ENCODE data around the gene SLC35B2.
"Not testable (repeated sequence)": the region's sequence is repeated elsewhere in the genome, so short reads cannot be mapped to it uniquely, and the experiment has no call there.

The SLC35B2 gene

DNA sequence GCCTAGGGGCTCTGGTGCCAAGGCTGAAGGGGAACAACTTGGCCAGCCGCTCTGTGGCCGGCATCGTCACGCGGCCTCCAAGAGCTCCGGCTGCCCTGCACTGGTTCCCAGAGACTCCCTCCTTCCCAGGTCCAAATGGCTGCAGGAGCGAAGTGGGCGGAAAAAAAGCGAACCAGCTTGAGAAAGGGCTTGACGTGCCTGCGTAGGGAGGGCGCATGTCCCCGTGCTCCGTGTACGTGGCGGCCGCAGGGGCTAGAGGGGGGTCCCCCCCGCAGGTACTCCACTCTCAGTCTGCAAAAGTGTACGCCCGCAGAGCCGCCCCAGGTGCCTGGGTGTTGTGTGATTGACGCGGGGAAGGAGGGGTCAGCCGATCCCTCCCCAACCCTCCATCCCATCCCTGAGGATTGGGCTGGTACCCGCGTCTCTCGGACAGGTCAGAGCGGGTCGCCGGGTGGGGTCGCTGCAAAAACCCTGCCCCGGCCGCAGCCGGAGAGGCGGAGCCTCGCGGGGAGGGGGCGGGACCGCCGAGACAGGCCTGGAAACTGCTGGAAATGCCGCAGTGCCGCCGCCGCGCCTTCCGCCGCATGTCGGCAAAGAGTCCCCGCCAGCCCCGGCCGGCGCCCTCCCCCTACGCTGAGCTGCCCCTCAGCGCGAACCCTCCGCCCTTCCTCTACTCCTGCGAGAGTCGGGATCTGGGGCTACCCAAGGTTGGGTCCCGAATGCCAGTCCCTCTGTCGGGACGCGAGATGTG is 11.2 kb downstream of the SLC35B2 start:
- peak overlapping the region; percentile 98 for H3K27ac Mint-ChIP-seq
- H3K36me3 Mint-ChIP-seq (ENCODE audit: low read depth) = peaks cover 37% of the 10 kb centered on the region
- H3K4me1 Mint-ChIP-seq (ENCODE audit: low read depth) = peaks cover 25% of the 10 kb centered on the region
- H3K4me3 Mint-ChIP-seq = peak overlapping the region; percentile 96
- H3K9me3 Mint-ChIP-seq = no peaks in the 10 kb centered on the region
- no peaks in the 10 kb centered on the region for H3K27me3 Mint-ChIP-seq (ENCODE audit: low read depth)

- Mint-ChIP-seq H3K4me1 (ENCODE audit: low read depth) (peaks cover 25% of the 10 kb centered on the region), H3K9me3 (no peaks in the 10 kb centered on the region), H3K36me3 (ENCODE audit: low read depth) (peaks cover 31% of the 10 kb centered on the region), H3K27ac (peak overlapping the region; percentile 98), H3K27me3 (ENCODE audit: low read depth) (no peaks in the 10 kb centered on the region), H3K4me3 (peak overlapping the region; percentile 96)
Observed at GRCh38 chr6:44245391-44245911, 11.9 kb downstream of the SLC35B2 start.

DNA sequence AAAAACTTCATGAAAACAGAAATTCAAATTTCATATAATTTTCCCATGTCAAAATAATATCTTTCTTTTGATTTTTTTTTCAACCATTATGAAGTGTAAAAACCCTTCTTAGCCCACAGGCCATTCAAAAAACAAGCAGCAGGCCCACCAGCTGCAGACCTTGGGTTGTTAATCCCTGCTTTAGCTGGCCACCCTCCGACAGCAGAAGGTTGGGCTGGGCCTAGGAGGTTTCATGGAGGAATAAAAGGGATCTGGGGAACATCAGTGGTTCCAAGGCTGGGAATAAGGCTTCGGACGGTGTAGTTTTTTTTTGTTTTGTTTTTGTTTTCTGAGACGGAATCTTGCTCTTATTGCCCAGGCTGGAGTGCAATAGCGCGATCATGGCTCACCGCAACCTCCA is 14.0 kb downstream of the SLC35B2 start:
- no peaks in the 10 kb centered on the region for H3K9me3 Mint-ChIP-seq
- no peak overlapping the region for H3K27ac Mint-ChIP-seq
- peaks cover 12% of the 10 kb centered on the region for H3K4me1 Mint-ChIP-seq (ENCODE audit: low read depth)
- H3K36me3 Mint-ChIP-seq (ENCODE audit: low read depth) = peaks cover 12% of the 10 kb centered on the region
- H3K27me3 Mint-ChIP-seq (ENCODE audit: low read depth) = no peaks in the 10 kb centered on the region
- no peak overlapping the region for H3K4me3 Mint-ChIP-seq

- H3K4me1 Mint-ChIP-seq (ENCODE audit: low read depth) = peaks cover 12% of the 10 kb centered on the region
- no peaks in the 10 kb centered on the region for H3K36me3 Mint-ChIP-seq (ENCODE audit: low read depth)
Observed at GRCh38 chr6:44238687-44239350, 18.5 kb downstream of the SLC35B2 start.

GRCh38 chr6:44237813-44238433 is 19.4 kb downstream of the SLC35B2 start:
- H3K36me3 Mint-ChIP-seq (ENCODE audit: low read depth) = peaks cover 1% of the 10 kb centered on the region
- peaks cover 18% of the 10 kb centered on the region for H3K4me1 Mint-ChIP-seq (ENCODE audit: low read depth)
- H3K4me3 Mint-ChIP-seq = peak overlapping the region; percentile 89
- no peaks in the 10 kb centered on the region for H3K27me3 Mint-ChIP-seq (ENCODE audit: low read depth)
- H3K27ac Mint-ChIP-seq = peak overlapping the region; percentile 95
- no peaks in the 10 kb centered on the region for H3K9me3 Mint-ChIP-seq

More at GRCh38 chr6:44238687-44239350, 18.5 kb downstream of the SLC35B2 start:
- Mint-ChIP-seq H3K9me3 (no peaks in the 10 kb centered on the region), H3K27me3 (ENCODE audit: low read depth) (no peaks in the 10 kb centered on the region), H3K27ac (peak overlapping the region; percentile 73), H3K4me3 (peak overlapping the region; percentile 89)

GRCh38 chr6:44237021-44237812 is 20.1 kb downstream of the SLC35B2 start:
- Mint-ChIP-seq H3K36me3 (ENCODE audit: low read depth) (peaks cover 5% of the 10 kb centered on the region), H3K27ac (peak overlapping the region; percentile 95), H3K4me1 (ENCODE audit: low read depth) (peaks cover 19% of the 10 kb centered on the region), H3K4me3 (peak overlapping the region; percentile 89), H3K9me3 (no peaks in the 10 kb centered on the region), H3K27me3 (ENCODE audit: low read depth) (no peaks in the 10 kb centered on the region)

GRCh38 chr6:44235891-44236516 is 21.3 kb downstream of the SLC35B2 start:
- Mint-ChIP-seq H3K27me3 (ENCODE audit: low read depth) (no peaks in the 10 kb centered on the region), H3K27ac (no peak overlapping the region), H3K4me1 (ENCODE audit: low read depth) (peaks cover 19% of the 10 kb centered on the region), H3K4me3 (no peak overlapping the region), H3K36me3 (ENCODE audit: low read depth) (peaks cover 6% of the 10 kb centered on the region), H3K9me3 (no peaks in the 10 kb centered on the region)

- no peaks in the 10 kb centered on the region for H3K9me3 Mint-ChIP-seq
Observed at GRCh38 chr6:44235269-44235668, 22.1 kb downstream of the SLC35B2 start.

DNA sequence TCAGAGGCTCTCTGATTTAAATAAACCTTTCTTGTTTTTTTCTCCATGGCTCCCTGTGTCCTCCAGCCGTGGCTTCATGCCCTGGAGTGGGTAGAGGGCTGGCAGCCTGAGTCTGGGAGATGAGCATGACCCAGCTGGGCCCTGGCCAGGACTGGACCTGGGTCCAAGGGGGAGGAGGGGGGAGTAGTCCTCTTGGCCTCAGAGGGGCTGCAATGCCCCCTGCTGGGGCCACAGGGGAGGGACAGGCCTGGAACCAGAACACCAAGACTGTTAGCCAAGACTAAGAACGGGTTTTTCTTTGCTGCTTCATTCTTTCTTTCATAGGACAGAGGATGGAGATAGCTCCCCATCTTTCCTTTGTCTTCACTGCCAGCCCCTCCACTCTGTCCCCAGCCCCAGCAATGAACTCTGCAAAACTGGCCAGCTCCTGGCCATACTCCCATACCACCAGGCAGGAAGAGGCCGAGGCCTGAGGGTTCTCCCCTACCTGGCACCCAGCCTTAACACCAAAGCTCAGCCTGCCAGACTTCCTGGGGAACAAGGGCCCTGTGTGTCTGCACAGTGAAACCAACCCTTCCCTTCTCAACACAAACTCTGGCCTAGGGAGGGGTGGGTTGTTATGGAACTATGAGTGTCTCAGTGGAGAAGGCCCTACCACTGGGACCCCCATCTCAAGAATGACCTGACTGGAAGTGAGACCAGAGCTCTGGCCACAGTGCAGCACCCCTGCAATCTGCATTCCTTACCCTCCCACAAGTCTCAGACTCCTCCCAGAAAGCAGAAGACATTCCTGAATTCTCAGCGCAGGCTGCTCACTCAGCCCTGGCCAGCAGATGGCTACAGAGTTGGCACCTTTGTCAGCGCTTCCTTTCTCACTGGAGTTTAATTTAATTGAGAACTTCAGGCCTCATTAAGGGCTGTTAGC is 23.0 kb downstream of the SLC35B2 start:
- Mint-ChIP-seq H3K4me1 (ENCODE audit: low read depth) (peaks cover 19% of the 10 kb centered on the region), H3K9me3 (no peaks in the 10 kb centered on the region), H3K4me3 (no peak overlapping the region), H3K27me3 (ENCODE audit: low read depth) (no peaks in the 10 kb centered on the region), H3K36me3 (ENCODE audit: low read depth) (peaks cover 6% of the 10 kb centered on the region), H3K27ac (peak overlapping the region; percentile 31)

More at GRCh38 chr6:44235269-44235668, 22.1 kb downstream of the SLC35B2 start:
- no peak overlapping the region for H3K4me3 Mint-ChIP-seq
- no peaks in the 10 kb centered on the region for H3K27me3 Mint-ChIP-seq (ENCODE audit: low read depth)
- no peak overlapping the region for H3K27ac Mint-ChIP-seq
- peaks cover 19% of the 10 kb centered on the region for H3K4me1 Mint-ChIP-seq (ENCODE audit: low read depth)
- H3K36me3 Mint-ChIP-seq (ENCODE audit: low read depth) = peaks cover 6% of the 10 kb centered on the region

- no peak overlapping the region for H3K27ac Mint-ChIP-seq
- H3K4me3 Mint-ChIP-seq = no peak overlapping the region
- H3K9me3 Mint-ChIP-seq = no peaks in the 10 kb centered on the region
- peaks cover 6% of the 10 kb centered on the region for H3K36me3 Mint-ChIP-seq (ENCODE audit: low read depth)
- H3K4me1 Mint-ChIP-seq (ENCODE audit: low read depth) = peaks cover 19% of the 10 kb centered on the region
- H3K27me3 Mint-ChIP-seq (ENCODE audit: low read depth) = no peaks in the 10 kb centered on the region
Observed at GRCh38 chr6:44233567-44234100, 23.7 kb downstream of the SLC35B2 start.

GRCh38 chr6:44232676-44233566 is 24.4 kb downstream of the SLC35B2 start:
- Mint-ChIP-seq H3K4me1 (ENCODE audit: low read depth) (peaks cover 17% of the 10 kb centered on the region), H3K36me3 (ENCODE audit: low read depth) (peaks cover 6% of the 10 kb centered on the region), H3K4me3 (no peak overlapping the region), H3K27me3 (ENCODE audit: low read depth) (no peaks in the 10 kb centered on the region), H3K27ac (peak overlapping the region; percentile 46), H3K9me3 (no peaks in the 10 kb centered on the region)

DNA sequence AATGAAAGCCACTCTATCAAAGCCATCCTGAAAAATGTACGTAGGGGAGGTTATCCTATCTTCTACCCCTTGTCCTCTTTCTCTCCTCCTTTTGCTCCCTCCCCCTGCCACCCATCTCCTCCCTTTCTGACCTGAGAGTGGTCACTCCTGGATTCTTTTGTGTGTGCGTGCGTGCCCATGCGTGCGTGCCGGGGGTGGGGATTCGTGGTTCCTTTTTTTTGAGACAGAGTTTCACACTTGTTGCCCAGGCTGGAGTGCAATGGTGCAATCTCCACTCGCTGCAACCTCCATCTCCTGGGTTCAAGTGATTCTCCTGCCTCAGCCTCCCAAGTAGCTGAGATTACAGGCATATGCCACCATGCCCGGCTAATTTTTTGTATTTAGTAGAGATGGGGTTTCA is 25.9 kb downstream of the SLC35B2 start:
- not testable (repeated sequence) for H3K27me3 Mint-ChIP-seq (ENCODE audit: low read depth); H3K9me3 Mint-ChIP-seq; H3K27ac Mint-ChIP-seq; H3K36me3 Mint-ChIP-seq (ENCODE audit: low read depth); H3K4me1 Mint-ChIP-seq (ENCODE audit: low read depth); H3K4me3 Mint-ChIP-seq

All from T-helper 1 cell treated with Interleukin-12 subunit alpha and Interleukin-12 subunit beta and Interleukin-4 antibody, amounts not matched to agents 30 μg/mL and 1 μg/mL, for 36 hours (primary cell).